ENCODE measurements around the gene TSR3.

DNA sequence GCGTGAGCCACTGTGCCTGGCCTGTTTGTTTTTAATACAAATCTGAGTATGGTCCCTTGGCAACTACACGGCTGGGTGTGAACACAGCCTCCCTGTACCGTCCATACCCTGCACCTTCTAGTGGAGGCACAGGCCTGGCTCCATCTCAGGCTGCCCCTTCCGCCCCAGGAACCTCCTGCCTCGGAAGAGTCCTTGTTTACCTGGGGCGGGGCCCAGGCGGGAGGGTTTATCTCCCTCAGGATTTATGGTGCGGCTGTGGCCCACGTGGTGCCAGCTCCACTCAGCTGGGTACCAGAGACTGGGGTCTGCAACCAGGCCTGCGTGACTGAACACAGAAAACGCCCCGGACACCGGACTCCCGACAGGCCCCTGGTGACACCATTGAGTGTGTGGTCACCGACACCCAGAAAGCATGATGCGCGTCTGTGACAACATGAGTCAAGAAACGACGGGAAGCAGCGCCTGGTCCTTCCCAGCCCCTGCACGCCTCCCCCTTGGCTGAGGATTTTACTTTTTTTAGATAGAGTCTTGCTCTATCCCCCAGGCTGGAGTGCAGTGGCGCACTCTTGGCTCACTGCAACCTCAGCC, 43.9 kb upstream of the TSR3 start:
- TF ChIP-seq POLR2AphosphoS5 (IDR thresholded peaks at IDR 0.05; ENCODE audit: low read depth, low read length) (no peak), SIN3A (IDR thresholded peaks at IDR 0.05; ENCODE audit: borderline replicate concordance, insufficient read depth, low read length) (no peak), REST (IDR thresholded peaks at IDR 0.05; ENCODE audit: insufficient read depth in 1 of 2, low read depth in 2 of 2, low read length in 2 of 2) (no peak), TAF1 (IDR thresholded peaks at IDR 0.05; ENCODE audit: borderline replicate concordance, insufficient read depth, low read length) (no peak)
